Neural progenitor cell (in vitro differentiated cells): Measurements from ENCODE around the gene ZNF746.

ENCODE experiments used
- CTCF ChIP-seq: fragments of 200-600 bp; sonication (generic); IDR thresholded peaks from 2 replicates; pipeline ENCODE4 v1.5.1; 2017; ENCODE audit warnings: antibody characterized with exemption, mild to moderate bottlenecking
- EZH2phosphoT487 ChIP-seq: fragments of 200-600 bp; sonication (generic); IDR thresholded peaks from 2 replicates; pipeline ENCODE4 v1.6.1; 2017; ENCODE audit warnings: antibody characterized with exemption

- TF ChIP-seq CTCF (no peak), EZH2phosphoT487 (no peak)
Observed at GRCh38 chr7:149423449-149424110, 74.0 kb downstream of the ZNF746 start.
